Left ventricle myocardium superior (tissue), 1 donor: ENCODE measurements around the gene KRTAP9-3. TPM values are rescaled to one million over a fixed set of nuclear protein-coding genes. Genes with fewer than 3 reads are reported as not detected.
"Not testable (repeated sequence)": the region's sequence is repeated elsewhere in the genome, so short reads cannot be mapped to it uniquely, and the experiment has no call there.

Source experiments
- ATAC-seq: fragments of 200-7000 bp; cut with Tn5 transposase; one replicate; pipeline ENCODE4 v1.9.1; 2020; ENCODE audit warnings: mild to moderate bottlenecking, moderate library complexity
- DNase-seq: peaks from one replicate; pipeline ENCODE4 v3.0.0-alpha.2; 2020
- intact Hi-C: fragments of 100-400 bp; cut with micrococcal nuclease; formaldehyde crosslinking; loops from one replicate; pipeline ENCODE4 v1.11.0; 2022
- total RNA-seq: library from RNA; stranded (reverse); fragmentation: NEBNext Ultra II Directional; extraction: Animal tissue kit (Norgen Biotek cat#: 25700); gene quantifications from one replicate; pipeline ENCODE4 v1.2.1, GENCODE V29; 2021
- donor health status: DM: no; HTN: yes; CAD: no; lungs with severe emphysema.

Gene KRTAP9-3
- total RNA-seq, 1 donor from 2014 or later, result not detected

GRCh38 chr17:41246995-41247787 lies 14.9 kb downstream of the KRTAP9-3 start:
- intact Hi-C loops, DNase-seq, ATAC-seq: not testable (repeated sequence)

DNA sequence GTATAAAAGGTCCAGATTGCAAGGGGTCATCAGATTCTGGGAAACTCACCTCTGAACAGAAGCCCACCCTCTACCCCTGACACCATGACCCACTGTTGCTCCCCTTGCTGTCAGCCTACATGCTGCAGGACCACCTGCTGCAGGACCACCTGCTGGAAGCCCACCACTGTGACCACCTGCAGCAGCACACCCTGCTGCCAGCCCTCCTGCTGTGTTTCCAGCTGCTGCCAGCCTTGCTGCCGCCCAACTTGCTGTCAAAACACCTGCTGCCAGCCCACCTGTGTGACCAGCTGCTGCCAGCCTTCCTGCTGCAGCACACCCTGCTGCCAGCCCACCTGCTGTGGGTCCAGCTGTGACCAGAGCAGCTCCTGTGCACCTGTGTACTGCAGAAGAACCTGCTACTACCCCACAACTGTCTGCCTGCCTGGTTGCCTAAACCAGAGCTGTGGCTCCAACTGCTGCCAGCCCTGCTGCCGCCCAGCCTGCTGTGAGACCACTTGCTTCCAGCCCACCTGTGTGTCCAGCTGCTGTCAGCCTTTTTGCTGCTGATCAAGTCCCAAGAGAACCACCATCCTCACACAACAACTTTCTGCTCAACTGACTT lies 17.5 kb downstream of the KRTAP9-3 start, which contains the start of gene KRTAP9-4:
KRTAP9-4 (plus strand) TSS at position 51 of the 604 bp plus-strand sequence; CDS start at position 85, 34 bp downstream.
- DNase-seq, intact Hi-C loops, ATAC-seq: not testable (repeated sequence)

DNA sequence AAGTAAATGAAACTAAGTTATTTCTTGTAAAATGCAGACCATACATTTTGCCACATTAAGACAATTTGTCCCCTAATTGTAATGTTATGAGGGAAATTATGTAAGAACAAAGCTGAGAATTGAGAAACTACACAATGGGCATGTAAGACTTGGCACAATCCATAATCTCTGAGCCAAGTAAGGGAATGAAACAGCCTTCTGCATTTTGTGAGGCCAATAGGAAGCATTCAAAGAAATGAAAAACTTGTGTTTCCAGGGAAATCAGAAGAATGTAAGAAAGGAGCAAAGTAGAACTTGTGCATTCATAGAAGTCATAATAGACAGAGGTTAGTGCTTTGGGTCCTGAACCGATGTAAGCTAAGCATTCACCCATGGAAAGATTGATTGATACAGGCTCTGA lies 19.0 kb downstream of the KRTAP9-3 start:
- intact Hi-C loops, result no loop called here
- ATAC-seq, result no peak

DNA sequence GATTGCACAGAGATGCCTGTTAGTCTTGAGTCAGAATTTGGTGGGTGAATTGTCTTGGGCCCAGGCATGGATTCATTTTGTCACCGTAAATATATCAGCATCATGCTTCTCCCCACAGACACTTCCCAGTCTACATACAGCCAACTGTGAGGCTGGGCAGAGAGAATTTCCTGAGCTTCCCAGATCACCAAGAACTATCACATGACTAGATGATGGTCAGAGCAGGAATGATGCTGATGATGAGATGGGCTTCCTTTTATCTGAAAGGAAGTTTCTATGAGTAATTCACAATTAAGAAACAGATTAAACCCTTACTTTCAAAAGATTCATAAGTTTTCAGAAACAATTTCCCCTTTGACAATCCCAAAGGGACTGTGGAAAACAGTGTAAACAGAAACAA lies 22.6 kb downstream of the KRTAP9-3 start:
- intact Hi-C loops, result no loop called here
- ATAC-seq, result no peak
- no peak for DNase-seq

More for the DNA sequence above, 19.0 kb downstream of the KRTAP9-3 start:
- DNase-seq, result no peak

GRCh38 chr17:41255381-41256290 lies 23.4 kb downstream of the KRTAP9-3 start, which contains the start of gene KRTAP9-9:
Gene KRTAP9-9, plus strand, starts transcription at chr17:41255384.
- intact Hi-C loops, DNase-seq, ATAC-seq: not testable (repeated sequence)

GRCh38 chr17:41256291-41256685 lies 24.0 kb downstream of the KRTAP9-3 start:
- DNase-seq, result no peak
- no peak for ATAC-seq
- intact Hi-C loops, result no loop called here

DNA sequence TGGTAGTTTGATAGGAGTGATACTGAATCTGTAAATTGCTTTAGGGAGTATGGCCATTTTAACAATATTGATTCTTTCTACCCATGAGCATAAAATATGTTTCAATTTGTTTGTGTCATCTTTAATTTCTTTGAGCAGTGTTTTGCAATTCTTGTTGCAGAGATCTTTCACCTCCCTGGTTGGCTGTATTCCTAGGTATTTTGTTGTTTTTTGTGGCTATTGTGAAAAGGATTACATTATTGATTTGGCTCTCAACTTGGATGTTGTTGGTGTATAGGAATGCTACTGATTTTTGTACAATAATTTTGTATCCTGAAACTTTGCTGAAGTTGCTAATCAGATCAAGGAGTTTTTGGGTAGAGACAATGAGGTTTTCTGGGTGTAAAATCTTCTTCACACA lies 26.2 kb downstream of the KRTAP9-3 start:
- intact Hi-C loops, result no loop called here
- ATAC-seq (no peak), DNase-seq (no peak)

- ATAC-seq (no peak), DNase-seq (no peak)
- intact Hi-C loops, result no loop called here
Observed at GRCh38 chr17:41263212-41263611, 31.0 kb downstream of the KRTAP9-3 start.

DNA sequence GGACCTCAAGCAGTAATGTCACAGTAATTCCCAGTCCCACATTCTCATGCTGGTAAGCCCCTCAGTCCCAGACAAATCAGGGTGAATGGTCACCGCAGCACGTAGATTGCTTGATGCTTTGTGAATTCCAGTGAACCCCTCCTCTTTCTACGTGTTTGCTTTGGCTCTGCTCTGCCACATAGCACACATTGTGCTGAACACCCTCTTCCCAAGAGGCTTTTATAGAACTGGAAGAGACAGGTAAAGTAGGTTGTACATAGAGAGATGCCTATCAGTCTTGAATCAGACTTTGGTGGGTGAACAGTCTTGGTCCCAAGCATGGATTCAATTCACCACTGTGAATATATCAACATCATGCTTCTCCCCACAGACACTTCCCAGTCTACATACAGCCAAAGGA lies 32.4 kb downstream of the KRTAP9-3 start:
- ATAC-seq (no peak), DNase-seq (no peak)
- intact Hi-C loops, result no loop called here

DNA sequence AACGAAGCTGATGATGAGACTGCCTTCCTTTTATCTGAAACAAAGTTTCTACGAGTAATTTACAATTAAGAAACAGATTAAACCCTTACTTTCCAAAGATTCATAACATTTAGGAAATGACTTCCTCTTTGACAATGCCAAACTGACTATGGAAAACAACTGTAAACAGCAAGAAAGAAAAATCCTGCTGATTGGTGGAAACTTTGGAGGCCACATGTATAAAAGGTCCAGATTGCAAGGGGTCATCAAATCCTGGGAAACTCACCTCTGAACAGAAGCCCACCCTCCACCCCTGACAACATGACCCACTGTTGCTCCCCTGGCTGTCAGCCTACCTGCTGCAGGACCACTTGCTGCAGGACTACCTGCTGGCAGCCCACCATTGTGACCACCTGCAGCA lies 32.8 kb downstream of the KRTAP9-3 start, which contains the start of gene KRTAP9-6:
KRTAP9-6 (plus strand) TSS at position 301 of the 400 bp plus-strand sequence; CDS start at position 301, 0 bp downstream.
- DNase-seq, result no peak
- intact Hi-C loops, result no loop called here
- ATAC-seq, result no peak

DNA sequence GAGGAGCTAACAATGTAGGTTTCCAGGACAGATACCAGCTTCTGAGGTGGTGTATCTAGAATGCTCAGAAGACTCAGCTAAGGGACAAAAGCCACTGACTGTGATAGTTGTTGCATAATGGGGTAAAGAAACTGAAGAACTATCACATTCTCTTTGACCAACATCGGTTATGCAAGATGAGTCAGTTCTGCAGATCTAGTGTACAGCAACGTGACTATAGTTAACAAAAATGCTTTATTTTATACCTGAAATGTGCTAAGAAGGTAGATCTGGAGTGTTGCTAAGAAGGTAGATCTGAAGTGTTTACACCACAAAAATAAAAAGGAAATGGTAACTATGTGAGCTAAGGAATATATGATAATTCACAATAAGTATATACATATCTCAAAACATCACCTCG lies 35.5 kb downstream of the KRTAP9-3 start:
- DNase-seq, result no peak
- intact Hi-C loops, result no loop called here
- ATAC-seq, result no peak

GRCh38 chr17:41271323-41271722 lies 39.1 kb downstream of the KRTAP9-3 start:
- ATAC-seq, intact Hi-C loops, DNase-seq: not testable (repeated sequence)

- DNase-seq (no peak), ATAC-seq (no peak)
- intact Hi-C loops, result no loop called here
Observed at GRCh38 chr17:41271858-41272257, 39.6 kb downstream of the KRTAP9-3 start.

- DNase-seq, intact Hi-C loops, ATAC-seq: not testable (repeated sequence)
Observed at GRCh38 chr17:41275648-41276190, 43.5 kb downstream of the KRTAP9-3 start, which contains the start of gene KRTAP9-7. Gene KRTAP9-7, plus strand, starts transcription at chr17:41275698. Its CDS starts 0 bp downstream, at chr17:41275698.

- no peak for ATAC-seq
- no peak for DNase-seq
Observed at GRCh38 chr17:41278176-41278955, 46.1 kb downstream of the KRTAP9-3 start.

More at GRCh38 chr17:41278176-41278955, 46.1 kb downstream of the KRTAP9-3 start:
- intact Hi-C loops, result no loop called here
